Esophagus mucosa (tissue), 1 donor: ENCODE data around the gene KIF26B. TPM values are rescaled to one million over a fixed set of nuclear protein-coding genes. Genes with fewer than 3 reads are reported as not detected.

Experiments
- ATAC-seq: fragments of 200-7000 bp; cut with Tn5 transposase; one replicate; pipeline ENCODE4 v1.9.1; 2020
- total RNA-seq: library from RNA; stranded (reverse); gene quantifications from one replicate; pipeline ENCODE4 v1.2.4, GENCODE V29; 2023
- donor health status: DM: yes; HTN: yes; CAD: no.

KIF26B gene
- total RNA-seq, 1 donor from 2014 or later: 0.56 TPM

DNA sequence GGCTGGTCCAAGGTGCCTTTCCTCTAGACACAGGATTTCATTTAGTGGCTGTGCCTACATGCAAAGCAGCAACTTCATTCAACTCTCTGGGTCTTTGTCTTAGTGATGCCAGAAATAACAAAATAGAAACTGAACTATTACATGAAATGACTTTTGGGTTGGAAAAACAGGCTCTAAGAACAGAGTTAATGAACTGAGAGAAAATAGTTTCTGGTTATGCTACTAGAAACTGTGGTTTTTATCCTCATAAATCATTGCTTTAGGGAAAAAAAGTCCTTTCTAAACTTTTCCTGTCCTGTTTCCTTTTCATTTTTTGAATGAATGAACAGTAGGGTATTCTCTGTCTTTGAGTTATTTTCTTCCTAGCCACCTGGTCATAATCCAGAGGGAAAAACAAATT lies 424.0 kb downstream of the KIF26B start:
- no peak for ATAC-seq

GRCh38 chr1:245579881-245580280 lies 425.1 kb downstream of the KIF26B start:
- ATAC-seq: no peak

GRCh38 chr1:245580651-245581050 lies 425.9 kb downstream of the KIF26B start:
- ATAC-seq: no peak

- no peak for ATAC-seq
These were observed 427.2 kb downstream of the KIF26B start for GRCh38 chr1:245582026-245582425.

GRCh38 chr1:245583081-245583480 lies 428.3 kb downstream of the KIF26B start:
- ATAC-seq: no peak

DNA sequence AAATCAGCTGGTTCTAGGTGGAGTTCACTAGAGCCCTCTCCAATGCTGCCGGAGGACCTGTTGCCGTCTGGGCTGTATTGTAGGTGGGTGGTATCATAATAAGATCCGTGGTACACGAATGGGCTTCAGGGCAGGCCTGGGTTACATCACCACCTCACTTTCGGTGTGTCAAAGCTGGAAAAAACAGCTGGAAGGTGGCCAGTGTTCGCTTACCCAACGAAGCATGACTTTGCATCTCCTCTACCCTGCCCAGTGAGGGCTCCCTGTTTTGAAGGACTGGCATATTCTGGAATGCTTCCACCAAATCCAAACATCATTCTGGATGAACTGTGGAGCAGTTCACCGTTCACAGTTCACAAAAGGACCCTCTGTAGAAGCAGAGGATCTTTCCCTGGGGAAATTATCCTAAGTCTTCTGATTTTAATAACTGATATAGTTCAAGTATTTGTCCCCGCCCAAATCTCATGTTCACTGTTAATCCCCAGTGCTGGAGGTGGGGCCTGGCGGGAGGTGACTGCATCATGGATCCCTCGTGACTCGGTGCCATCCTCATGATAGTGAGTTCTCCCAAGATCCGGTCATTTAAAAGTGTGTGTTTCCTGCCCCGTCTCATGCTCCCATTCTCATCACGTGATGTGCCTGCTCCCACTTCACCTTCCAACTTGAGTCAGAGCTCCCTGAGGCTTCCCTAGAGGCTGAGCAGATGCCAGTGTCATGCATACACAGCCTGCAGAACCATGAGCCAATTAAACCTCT lies 429.0 kb downstream of the KIF26B start:
- ATAC-seq: no peak

DNA sequence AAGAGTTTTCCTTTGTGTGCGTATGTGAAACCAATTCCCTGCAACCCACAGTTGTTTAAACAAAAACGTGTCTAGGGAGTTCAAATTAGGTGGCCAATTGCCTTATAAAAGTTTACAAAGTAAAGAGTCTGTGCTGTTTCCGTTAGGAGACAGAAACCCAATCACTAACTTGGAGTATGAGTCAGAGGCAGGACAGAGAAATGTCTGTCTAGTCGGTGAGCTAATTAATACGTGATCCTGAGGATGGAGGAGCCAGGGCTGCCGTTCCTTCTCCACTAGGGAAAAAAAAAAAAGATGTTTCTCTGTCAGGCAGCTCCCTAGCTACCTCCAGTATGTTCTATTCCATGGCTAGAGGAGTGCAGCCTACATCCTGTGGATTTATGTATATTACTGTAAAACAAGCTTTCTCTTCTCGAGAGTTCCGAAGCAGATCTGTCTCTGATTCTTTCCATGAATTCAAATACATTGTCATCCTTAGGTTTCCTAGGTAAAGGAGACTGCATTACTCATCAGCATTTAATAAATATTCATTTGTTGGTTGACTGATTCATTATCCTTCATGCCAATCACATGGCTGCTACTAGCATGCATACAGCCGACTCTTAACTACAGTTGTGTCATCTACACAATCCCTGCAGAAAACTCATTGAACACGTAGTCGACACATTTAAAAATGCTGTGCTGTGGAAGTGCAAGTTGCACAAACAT lies 430.6 kb downstream of the KIF26B start:
- ATAC-seq: no peak

GRCh38 chr1:245587435-245588115 lies 432.8 kb downstream of the KIF26B start:
- ATAC-seq: no peak

- no peak for ATAC-seq
These were observed 433.4 kb downstream of the KIF26B start for GRCh38 chr1:245588116-245588639.

GRCh38 chr1:245589316-245589715 lies 434.5 kb downstream of the KIF26B start:
- no peak for ATAC-seq

DNA sequence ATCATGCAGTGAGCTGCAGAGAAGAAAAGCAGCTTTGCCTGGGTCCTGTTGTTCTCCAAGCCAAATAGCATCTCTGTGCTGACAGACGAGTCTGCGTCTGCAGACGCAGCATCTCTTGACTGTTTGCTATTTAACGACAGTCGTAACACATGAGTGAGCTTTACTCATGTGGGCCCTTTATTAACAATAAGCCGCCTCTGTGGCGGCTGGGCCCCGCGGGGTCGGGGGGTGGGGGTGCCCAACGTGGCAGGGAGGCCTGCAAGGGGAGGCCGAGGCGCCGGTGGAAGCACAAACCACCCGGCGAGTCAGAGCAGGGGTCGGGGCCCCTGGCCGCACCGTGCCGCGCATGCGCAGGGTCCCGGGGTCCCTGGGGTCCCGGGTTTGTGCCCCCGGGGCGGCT lies 435.1 kb downstream of the KIF26B start:
- no peak for ATAC-seq

DNA sequence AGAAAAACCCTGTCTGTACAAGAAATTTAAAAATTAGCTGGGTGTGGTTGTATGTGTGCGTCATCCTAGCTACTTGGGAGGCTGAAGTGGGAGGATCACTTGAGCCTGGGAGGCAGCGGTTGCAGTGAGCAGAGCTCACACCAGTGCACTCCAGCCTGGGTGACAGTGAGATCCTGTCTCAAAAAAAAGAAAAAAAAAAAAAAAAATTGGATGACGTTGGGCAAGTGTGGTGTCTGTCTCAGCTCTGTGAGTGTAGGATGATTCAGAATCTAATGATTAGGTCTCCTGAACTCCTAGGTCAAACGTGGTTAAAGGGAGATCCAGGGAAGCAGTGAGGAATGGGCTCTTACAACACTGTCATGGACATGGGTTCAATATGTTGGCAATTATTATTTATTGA lies 435.9 kb downstream of the KIF26B start:
- ATAC-seq: no peak

DNA sequence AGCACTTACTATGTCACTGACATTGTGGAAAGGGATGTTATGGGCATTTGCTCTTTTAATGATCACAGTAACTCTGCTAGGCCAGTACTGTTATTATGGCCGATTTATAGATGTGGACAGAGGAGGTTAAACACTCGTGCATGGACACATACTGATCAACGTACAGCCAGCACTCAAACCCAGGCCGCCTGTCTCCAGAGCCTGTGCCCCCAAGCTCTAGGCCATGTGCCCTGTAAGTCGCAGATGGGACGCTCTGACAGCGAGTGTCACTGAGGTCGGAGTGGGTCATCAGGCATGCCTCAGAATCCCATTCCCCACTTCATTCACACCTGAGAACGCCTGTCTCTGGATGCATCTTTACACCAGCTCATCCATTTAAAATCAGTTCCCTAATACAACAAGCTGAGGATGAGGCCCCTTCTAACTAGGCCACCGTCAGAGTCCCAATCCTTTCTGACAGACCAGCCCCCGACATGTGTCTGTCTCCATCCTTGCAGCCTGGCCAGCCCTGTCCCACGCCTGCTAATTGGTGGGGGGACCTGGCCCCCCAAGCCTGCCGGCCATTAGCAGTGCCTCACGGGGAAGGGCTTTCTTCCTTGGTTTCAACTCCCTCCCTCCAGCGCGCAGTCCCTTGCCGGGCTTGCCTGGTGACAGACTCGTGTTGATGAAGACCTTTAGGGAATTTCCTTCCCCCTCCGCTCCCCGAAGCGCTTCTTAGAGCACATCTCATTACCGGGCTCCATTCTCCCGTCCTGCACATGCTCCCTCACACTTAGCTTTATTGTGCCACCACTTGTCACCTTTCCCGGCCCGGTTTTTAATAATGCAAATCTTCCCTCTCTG lies 436.8 kb downstream of the KIF26B start:
- ATAC-seq: no peak

GRCh38 chr1:245592189-245592460 lies 437.3 kb downstream of the KIF26B start:
- no peak for ATAC-seq

DNA sequence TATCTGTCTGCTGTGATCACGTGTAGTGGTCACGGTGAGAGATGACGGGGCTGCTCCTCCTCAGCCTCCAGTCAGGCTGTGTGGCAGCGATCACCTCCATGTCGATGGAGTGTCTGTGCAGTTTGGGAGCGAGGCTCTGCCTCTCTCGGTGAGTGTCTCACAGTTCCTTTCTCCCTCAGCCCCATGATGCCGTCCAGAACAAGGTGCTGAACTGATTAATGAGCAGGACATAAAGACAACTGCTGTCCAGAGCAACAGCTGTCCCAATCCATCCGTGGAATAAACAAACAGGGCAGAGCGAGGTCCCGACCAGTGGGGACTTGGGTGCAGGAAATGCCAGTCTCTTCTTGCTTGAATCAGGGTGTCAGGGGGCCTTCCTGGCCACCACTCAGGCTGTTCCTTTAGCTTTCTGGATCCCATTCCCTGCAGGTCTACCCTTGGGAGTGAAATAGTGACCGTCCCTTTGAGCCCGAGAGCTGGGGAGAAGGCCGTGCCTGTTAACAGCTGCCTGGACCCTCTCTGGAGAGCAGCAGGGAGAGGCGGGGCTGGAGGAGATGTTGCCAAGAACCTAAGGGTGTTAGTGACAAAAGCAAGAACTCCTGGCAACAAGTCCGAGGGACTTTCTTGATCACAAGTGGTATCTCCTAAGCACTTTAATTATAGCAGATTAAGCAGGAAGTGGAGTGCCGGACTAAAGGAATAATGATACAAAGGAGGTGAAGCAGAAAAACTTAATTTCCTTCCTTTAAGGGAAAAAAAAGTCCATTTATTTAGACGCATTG lies 443.9 kb downstream of the KIF26B start:
- no peak for ATAC-seq

DNA sequence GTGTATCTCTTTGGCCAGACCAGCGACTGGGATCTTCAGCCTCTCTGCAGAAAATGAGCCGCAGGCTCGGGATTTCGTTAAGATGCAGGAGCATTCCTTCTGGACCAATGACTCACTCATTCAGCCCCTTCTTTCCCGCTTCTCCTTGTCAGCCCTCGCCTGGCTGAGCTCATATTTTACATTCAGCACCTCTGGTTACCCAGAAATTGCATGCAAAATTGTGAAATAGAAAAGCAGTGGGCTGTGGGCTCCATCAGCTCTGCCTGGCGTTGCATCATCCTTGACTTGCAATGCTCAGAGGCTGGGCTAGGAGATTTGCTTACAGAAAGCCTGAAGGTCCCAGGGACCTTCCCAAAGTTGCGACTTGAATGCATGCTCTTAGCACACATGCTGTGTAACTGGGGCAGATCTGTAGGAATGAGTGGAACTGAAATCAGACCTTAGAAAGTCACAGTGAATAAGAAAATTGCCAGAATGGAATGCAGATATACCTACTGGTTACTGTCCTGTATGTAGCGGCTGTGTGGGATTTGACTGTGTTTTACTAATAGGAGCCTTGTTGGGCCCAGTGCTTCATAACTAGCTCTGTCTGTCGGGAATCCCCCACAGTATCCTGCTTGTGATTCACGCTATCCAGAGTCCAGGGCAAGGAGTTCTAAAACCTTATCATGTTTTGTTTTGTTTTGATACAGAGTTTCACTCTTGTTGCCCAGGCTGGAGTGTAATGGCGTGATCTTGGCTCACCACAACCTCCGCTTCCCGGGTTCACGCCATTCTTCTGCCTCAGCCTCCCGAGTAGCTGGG lies 444.8 kb downstream of the KIF26B start:
- ATAC-seq: no peak

GRCh38 chr1:245600658-245601057 lies 445.9 kb downstream of the KIF26B start:
- no peak for ATAC-seq

DNA sequence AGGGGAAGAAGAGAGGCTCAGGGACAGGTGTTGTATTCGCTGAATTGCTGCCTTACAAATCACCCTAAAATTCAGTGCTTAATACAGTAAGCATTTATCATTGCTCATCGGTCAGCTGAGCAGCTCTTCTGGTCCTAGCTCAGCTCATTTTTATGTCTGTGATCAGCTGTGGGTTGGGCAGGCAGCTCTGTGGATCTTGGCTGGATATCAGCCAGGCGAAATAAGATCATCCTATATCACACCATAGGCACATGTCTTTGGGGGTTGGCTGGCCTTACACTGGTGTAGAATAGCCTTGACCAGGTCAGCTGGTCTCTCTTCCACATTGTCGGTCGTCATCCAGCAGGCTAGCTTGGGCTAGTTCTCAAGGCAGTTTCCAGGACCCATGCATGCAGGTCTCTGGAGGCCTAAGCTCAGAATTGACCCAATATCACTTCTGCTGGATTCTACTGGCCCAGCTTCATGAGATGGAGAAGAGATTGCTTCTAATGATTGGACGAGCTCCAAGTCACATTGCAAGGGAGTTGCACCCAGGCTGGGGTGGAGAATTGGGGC lies 448.6 kb downstream of the KIF26B start:
- no peak for ATAC-seq

- no peak for ATAC-seq
These were observed 450.2 kb downstream of the KIF26B start for GRCh38 chr1:245604979-245605378.

DNA sequence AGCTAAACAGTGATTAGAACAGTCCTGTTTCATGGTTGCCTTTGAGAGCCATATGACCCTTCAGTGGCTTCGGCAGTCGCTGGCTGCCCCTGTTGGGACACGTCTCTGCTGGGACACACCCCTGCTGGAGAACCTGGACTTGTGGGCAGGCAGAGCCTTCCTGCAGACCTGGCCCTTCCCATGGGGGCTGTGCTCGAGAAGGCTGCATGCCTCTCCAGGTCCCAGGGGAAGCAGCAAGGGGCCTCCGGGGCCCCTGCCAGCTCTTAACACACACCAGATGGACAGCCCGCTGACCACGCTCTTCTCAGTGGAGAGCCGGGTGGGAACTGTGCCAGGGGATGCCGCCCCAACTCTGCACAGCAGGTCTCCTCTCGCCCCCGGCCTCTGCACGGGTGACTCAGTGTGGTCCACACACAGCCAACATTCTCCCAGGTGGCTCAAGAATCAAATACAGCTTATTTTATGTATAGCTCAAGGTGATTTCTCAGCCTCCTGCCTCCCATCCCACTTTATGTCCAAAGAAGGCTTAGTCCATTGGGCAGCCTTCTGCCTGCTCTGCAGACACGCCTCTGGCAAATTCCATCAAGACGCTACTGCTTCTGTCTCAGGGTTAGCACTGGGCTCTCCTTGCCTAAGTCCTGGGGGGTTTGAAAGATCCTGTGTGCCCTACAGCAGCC lies 450.8 kb downstream of the KIF26B start:
- ATAC-seq: peak; percentile 69
